Caki2 (cell line): ENCODE measurements around the gene CIB2. TPM values are rescaled to one million over a fixed set of nuclear protein-coding genes. Genes with fewer than 3 reads are reported as not detected.
"Not testable (repeated sequence)": the region's sequence is repeated elsewhere in the genome, so short reads cannot be mapped to it uniquely, and the experiment has no call there.

Experiments used
- DNase-seq: peaks from one replicate; pipeline ENCODE4 v3.0.0-alpha.2; 2015; ENCODE audit warnings: low read depth
- in situ Hi-C: cut with HindIII; loops from 2 replicates; pipeline ENCODE4 v1.10.0; 2016; ENCODE audit warnings: low sequenced_read_pairs, low pct_unique_long_range_greater_than_20kb, mixed read lengths
- total RNA-seq: library from RNA; depleted of rRNA; stranded (reverse); fragments of >200 nt; shearing (Covaris generic); gene quantifications from 2 replicates; pipeline ENCODE4 v1.2.3, GENCODE V29; 2014; ENCODE audit warnings: low replicate concordance

CIB2 gene
- total RNA-seq, 1 experiment from 2014 or later: 0.30 TPM

- DNase-seq, in situ Hi-C loops: not testable (repeated sequence)
Measured at GRCh38 chr15:78151075-78151474, 19.8 kb upstream of the CIB2 start.

GRCh38 chr15:78149805-78150751 lies 18.8 kb upstream of the CIB2 start:
- DNase-seq: peak; percentile 30
- in situ Hi-C loops: no loop called here

- in situ Hi-C loops: no loop called here
- DNase-seq: peak; percentile 90
Measured at GRCh38 chr15:78149068-78149804, 18.0 kb upstream of the CIB2 start, which contains the start of gene IDH3A. TSS of gene IDH3A (plus strand) at chr15:78149362. CDS start at chr15:78149404, 42 bp downstream.

- DNase-seq: no peak
- in situ Hi-C loops: no loop called here
Measured at GRCh38 chr15:78148392-78149067, 17.3 kb upstream of the CIB2 start.

GRCh38 chr15:78147566-78147965 lies 16.3 kb upstream of the CIB2 start:
- no peak for DNase-seq
- in situ Hi-C loops: no loop called here

- in situ Hi-C loops: no loop called here
- no peak for DNase-seq
Measured at GRCh38 chr15:78146425-78147154, 15.3 kb upstream of the CIB2 start.

- in situ Hi-C loops: no loop called here
- no peak for DNase-seq
Measured at GRCh38 chr15:78142332-78142731, 11.1 kb upstream of the CIB2 start.

GRCh38 chr15:78140292-78140691 lies 9.0 kb upstream of the CIB2 start:
- in situ Hi-C loops: no loop called here
- no peak for DNase-seq

GRCh38 chr15:78139578-78139977 lies 8.3 kb upstream of the CIB2 start:
- in situ Hi-C loops: no loop called here
- DNase-seq: no peak

GRCh38 chr15:78133801-78134200 lies 2.6 kb upstream of the CIB2 start:
- no peak for DNase-seq
- in situ Hi-C loops: no loop called here

GRCh38 chr15:78130466-78131294 lies 565 bp downstream of the CIB2 start:
- DNase-seq: no peak
- in situ Hi-C loops: no loop called here

- no peak for DNase-seq
- in situ Hi-C loops: no loop called here
Measured at GRCh38 chr15:78129751-78130287, 1.4 kb downstream of the CIB2 start.

- in situ Hi-C loops: no loop called here
- DNase-seq: no peak
Measured at GRCh38 chr15:78129077-78129750, 2.0 kb downstream of the CIB2 start.

GRCh38 chr15:78127882-78128281 lies 3.4 kb downstream of the CIB2 start:
- in situ Hi-C loops: no loop called here
- no peak for DNase-seq

- in situ Hi-C loops: no loop called here
- DNase-seq: no peak
Measured at GRCh38 chr15:78125267-78125666, 6.0 kb downstream of the CIB2 start.

- in situ Hi-C loops: no loop called here
- DNase-seq: no peak
Measured at GRCh38 chr15:78120523-78120922, 10.7 kb downstream of the CIB2 start.

- no peak for DNase-seq
- in situ Hi-C loops: no loop called here
Measured at GRCh38 chr15:78112551-78112950, 18.7 kb downstream of the CIB2 start.
